HG03045 (cell line): Measurements from ENCODE around the gene ARL10.

Experiments used
- ATAC-seq: cut with Tn5 transposase; IDR thresholded peaks from one replicate; pipeline ENCODE4 v1.9.1; 2021; ENCODE audit warnings: mild to moderate bottlenecking, moderate library complexity; ENCODE audit not compliant: unreplicated experiment

The ARL10 gene

DNA sequence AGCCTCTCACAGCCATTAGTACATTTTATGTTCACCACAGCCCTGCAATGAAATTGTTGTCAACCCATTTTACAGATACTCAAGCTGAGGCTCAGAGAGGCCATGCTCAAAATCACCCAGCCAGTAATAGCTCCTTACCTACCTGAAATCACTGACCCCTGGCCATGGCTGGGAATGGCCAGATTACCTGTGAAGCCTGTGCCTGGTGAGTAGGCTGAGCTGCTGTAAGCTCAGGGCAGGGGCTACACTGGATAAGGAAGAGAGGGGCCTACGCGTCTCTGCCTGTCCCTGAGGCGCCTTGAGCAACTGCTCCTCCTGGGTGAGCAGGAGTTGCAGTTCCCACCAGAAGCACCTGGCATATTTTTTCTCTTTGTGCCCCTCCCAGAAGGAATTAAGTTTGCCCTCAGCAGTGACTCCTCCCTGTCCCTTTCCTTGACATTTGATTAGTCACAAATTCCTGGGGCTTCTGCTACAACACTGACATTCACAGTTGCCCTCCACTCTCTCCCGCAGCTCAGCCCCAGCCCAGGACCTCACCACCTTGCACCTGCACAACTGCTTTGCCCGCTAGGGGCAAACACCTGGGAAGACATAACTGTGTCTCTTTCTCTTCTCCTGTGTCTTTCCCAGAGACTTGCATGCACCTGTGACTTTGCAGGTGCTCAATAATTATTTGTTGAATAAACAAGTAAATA, 45.3 kb downstream of the ARL10 start:
- no peak for ATAC-seq

DNA sequence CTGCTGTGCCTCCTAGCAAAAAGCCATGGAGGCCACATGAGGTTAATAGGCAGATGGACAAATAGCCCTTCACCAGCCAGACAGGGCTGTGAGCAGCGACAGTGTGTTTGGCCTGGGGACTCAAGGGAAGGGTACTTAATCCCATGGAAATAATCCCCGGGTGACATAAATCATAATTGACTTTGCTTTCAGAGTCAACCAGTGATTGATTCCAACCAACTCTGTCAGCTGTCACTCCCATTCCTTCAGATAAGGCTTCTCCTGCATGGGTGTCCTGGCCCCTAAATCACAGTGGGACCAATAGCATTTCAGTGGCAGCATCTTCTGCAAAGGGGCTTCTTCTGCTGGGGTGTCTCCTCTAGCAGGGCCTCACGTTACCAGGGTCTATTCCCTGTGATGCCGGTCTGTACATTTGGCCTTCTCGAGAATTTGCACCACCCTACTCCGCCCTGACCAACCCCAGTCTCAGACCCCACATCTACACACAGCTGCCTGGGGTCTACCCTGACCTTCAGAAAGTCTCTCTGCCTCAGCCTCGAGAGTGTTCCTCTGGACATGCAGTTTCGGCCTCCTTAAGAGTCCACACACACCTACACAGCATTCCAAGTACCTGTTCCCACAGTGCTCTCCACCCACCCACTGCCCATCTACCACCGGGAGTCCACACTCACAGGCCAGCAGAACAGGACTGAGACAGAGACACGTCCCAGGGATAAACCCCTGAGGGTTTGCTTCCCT, 47.4 kb downstream of the ARL10 start:
- no peak for ATAC-seq

DNA sequence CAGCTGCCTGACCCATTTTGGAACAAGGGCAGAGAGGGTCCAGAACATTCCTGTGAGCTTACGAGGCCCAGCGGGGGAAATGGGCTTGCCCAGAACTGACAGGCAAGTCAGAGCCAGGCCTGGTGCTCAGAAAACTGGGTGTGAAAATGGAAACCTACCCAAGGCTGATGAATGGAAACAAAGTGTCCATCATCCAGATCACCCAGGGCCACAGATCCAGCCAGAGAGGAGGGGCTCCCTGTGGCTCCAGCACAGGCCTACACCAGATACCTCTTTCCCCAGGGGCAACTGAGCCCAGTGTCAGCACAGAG, 47.9 kb downstream of the ARL10 start:
- ATAC-seq = no peak

DNA sequence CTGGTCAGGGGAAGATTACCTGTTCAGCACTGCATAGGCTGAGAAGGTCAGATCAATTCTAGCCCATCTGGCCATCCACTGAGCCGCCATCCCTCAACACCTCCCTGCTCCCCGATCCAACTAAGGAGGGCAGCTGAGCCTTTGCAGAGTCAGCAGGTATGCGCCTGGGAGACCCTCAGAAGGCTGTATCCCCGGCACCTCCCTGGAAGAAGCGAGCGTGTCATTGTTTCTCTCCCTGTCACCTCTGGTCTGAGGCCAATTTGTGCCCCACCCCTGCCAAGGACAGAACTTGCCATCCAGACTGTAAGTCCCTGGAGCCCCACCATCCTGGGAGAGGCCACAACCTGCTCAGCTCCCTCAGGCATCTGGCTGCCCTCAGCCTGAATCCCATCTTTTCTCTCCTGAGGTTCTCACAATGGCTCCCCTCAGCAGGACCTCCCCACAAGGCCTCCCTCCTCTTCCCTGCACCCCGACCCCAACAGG, 48.5 kb downstream of the ARL10 start:
- no peak for ATAC-seq

DNA sequence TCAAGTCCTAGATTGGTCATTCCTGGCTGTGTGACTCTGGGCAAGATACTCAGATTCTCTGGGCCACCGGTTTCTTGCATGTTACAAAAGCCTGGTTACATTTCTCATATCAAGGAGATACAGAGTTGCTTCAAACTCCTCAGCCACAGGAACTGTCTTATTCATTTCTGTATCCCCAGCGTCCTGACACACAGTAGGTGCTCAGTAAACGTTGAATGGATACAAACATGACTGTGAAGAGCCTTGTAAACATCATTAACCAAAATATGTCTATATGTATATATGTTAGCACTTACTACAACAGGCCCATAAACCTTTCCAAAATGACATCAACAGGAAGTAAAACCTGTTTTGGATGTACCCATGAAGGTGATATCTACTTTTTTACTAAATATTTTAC, 49.4 kb downstream of the ARL10 start:
- ATAC-seq = no peak

DNA sequence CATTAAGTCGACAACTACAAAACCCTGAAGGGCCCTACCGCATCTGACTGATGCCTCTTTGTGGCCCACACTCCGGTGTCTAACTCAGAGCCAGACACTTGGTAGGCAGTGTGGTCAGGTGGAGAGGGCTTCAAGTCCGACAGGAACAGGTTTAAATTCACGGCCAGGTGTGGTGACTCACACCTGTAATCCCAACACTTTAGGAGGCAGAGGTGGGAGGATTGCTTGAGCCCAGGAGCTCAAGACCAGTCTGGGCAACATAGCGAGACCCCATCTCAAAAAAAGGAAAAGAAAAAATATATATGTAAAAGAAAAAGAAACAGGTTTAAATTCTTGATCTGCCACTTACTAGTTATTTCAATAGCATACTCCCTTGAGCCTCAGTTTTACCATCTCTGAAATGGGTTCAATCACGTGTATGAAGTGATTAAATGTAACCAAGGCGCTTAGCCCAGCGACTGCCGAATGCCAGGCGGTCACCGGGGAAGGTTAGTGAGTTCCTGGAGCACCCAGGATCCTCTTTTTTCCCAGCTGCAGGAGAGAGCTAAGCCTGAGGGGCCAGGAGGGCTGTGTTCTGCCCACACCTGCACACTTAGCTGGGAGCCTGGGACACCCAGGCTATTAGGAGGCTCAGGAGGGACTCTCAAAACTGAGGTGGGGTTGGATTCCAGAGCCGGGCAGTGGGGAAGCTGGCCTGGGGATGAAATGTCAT, 50.1 kb downstream of the ARL10 start:
- no peak for ATAC-seq

DNA sequence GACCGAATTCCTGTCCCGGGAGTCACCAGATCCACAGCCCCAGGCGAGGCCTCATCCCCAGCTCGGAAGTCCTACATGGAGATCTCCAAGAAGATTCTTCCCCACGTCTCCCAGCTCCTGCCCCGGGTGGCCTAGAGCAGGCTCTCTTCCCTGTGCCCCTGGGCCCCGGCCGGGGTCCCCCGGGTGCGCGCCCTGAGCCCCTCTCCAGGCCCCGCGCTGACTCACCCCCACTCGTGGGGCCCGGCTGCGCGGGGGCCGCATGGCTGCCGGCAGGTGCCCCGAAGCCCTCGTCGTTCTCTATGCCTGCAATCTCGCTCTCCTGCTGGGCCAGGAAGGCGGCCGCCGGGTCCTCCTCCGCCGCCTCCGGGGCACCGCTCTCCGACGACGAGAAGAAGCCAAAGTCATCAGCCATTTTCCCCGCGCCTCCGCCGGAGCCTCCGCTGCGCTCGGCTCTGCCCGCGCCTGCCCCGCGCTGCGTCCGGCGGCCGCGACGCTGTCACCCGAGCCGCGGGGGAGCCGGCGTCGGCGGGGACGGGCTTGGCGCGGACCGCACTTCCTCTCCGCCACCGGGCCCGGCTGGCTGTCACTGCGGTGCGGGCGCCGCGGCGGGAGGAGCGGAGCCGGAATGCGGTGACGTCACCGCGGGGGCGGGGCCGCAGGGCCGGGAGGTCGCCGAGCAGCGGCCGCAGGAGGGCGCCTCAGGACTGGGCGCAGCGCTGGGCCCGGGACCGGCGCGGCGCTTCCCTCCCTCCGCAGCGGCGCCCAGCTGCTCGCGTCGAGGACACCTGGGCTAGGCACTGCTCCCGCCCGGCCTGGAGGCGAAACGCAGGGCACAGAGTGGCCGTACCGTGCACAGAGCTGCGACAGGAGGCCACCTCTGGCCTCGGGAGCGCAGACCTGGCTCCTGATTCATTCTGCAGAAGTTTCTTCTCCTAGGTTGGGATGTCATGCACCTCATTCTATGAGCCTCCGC, 51.0 kb downstream of the ARL10 start, which contains the start of gene CLTB:
Gene CLTB (minus strand): TSS at position 588 of the 973 bp plus-strand sequence. CDS start 176 bp downstream, at position 412.
- peak; percentile 94 for ATAC-seq

DNA sequence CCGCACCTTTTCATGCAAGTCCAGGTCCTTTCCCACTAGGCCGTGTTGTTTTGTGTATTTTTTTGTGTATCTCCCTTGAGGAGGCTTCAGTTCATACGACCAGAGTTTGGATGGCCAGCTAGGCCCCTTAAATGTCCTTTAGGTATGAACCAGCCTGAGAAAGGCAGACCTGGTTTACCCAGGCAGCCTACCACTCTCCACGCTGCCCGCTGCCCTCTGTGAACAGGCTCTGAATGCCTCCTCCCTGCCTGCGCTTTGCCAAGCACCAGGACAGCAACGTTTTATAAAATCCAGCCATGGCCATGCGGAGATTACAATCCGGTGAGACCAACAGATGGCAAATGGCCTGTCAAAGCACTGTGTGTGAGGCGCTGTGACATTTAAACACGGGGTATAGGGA, 51.7 kb downstream of the ARL10 start:
- no peak for ATAC-seq

DNA sequence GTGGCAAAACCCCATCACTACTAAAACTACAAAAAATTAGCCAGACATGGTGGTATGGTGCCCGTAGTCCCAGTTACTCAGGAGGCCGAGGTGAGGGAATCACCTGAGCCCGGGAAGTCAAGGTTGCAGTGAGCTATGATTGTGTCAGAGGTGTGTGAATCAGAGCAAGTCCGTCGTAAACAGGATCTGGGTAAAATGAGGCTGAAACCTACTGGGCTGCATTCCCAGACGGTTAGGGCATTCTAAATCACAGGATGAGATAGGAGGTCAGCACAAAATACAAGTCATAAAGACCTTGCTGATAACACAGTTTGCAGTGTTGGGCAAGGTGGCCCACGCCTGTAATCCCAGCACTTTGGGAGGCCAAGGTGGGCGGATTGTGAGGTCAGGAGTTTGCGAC, 53.0 kb downstream of the ARL10 start:
- no peak for ATAC-seq

DNA sequence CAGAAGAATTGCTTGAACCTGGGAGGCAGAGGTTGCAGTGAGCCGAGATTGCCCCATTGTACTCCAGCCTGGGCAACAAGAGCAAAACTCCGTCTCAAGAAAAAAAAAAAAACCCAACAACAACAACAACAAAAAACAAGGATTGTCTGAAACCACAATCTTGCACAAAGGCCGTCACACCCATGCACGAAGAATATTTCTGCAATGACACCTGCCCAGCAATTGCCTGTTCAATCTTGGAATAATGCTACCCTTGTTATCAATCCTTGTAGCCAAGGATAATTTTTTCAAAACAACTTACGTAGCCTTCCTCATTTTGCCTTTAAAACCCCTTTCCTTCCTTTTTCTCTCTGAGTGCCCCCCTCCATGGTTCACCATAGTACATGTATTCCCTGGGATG, 54.8 kb downstream of the ARL10 start:
- no peak for ATAC-seq

DNA sequence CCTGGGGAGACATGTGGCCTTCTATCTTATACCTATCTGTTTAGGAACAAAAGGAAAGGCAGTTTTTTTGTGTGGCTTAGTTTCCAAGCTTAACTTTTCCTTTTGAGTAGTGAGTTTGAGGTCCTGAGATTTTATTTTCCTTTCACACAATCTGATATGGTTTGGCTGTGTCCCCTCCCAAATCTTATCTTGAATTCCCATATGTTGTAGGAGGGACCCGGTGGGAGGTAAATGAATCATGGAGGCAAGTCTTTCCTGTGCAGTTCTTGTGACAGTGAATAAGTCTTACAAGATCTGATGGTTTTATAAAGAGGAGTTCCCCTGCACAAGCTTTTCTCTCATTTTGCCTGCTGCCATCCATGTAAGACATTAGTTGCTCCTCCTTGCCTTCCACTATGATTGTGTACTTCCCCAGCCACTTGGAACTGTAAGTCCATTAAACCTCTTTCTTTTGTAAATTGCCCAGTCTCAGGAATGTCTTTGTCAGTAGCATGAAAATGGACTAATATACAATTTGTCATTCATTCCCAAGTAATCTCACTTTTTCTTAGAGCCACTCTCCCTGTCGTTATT, 55.8 kb downstream of the ARL10 start:
- ATAC-seq = no peak

DNA sequence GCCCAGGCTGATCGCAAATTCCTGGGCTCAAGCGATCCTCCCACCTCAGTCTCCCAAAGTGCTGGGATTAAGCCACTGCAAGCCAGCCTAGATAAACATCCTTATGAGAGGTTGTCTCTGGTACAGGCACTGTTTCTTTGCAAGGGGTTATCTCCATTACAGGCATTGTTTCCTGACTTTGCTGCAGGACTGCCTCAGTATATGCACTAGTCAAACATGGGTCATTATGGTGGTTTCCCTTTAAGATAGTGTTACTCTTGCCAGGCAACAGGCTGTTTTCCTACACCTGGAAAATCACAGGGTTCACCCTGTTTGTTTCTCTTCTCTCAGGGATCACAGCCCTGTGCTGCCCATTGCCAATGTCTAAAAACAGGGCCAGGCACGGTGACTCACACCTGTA, 58.9 kb downstream of the ARL10 start:
- ATAC-seq = no peak

DNA sequence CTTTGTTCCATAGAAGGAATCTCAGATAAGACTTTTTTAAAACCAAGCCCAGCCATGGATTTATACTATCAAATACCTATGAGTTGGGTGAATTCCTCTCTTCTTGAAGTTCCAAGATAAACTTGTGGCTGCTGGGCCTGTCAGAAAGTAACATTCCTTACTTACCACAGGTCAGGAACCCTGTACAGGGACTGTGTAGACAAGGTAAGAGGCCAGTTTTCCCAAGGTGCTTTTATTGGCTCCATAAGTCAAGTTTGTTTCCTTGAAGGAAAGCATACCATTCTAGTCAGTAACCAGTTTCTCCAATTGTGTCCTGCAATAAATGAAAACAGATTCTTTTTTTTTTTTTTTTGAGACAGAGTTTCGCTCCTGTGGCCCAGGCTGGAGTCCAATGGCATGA, 59.9 kb downstream of the ARL10 start:
- no peak for ATAC-seq

DNA sequence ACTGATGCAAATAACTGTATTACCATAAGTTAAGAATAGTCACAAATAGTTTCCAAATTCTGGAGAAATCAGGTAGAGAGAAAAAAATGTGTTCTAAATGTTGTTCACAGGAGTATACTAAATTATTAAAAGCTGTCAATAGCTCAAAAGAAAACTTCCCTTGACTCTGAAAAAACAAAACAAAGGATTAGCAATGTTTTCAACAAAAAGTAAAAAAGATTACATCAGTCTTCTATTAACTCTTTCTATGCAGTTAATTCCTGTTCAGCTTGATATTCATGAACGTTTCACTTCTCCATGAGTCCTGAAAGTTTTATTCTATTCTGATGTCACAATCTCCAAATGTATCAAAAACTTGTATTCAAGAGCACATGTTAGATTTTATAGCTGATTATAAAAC, 60.5 kb downstream of the ARL10 start:
- no peak for ATAC-seq

DNA sequence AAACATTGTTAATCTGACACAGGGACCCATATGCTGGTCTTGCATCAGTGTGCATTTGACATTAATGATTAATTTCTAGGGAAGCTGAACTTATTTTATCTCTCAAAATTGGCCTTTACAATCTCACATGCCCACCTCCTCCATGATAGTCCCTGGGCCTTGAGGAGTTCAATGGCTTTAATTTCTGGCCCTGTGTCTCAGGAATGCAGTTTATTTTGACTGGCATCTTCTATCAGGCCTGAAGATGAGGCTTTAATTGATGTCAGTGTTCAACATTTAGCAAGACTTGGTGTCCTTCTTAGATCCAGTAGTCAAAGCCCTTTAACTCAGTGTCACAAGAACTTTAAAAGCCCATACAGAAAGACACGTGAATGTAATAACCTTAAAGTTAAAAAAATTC, 61.6 kb downstream of the ARL10 start:
- ATAC-seq = no peak

DNA sequence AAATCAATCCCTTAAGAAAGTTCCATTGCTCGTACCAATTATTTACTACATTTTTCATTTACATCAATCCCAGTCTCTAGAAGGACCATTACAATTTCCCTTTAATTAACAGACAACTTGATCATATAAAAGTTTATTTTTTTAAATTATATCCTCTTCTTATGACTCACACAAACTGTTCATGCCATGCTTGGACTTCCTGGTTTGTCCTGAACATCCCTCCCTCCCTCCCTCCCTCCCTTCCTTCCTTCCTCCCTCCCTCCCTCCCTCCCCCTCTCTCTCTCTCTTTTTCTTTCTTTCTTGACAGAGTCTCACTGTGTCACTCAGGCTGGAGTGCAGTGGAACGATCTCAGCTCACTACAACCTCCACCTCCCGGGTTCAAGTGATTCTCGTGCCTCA, 62.7 kb downstream of the ARL10 start:
- no peak for ATAC-seq

DNA sequence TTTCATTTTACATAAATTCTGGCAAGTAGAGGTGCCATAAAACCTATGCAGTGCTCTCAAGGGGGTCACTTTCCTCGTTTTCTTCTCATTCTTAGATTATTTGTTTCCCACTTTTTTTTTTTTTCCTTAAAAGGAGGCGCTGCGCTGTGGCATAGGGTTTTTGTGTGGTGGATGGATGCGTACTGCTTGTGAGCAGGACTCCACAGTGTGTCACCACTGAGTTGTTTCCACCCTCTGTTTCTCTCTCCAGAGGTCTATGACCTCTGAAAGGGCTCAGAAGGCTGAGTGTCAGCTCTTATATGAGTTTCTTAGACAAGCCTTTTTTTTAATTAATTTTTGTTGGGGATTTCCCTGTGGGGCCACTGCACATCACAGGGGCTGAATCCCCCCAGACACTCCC, 64.7 kb downstream of the ARL10 start:
- ATAC-seq = no peak
